Mesenchymal stem cell (in vitro differentiated cells and primary cell): ENCODE results near the gene ANKFN1.

Experiments used
- DNase-seq: peaks from one replicate; pipeline ENCODE4 v3.0.0-alpha.2; 2013
- H2AFZ ChIP-seq: one replicate; pipeline ENCODE4 v1.6.1; 2013; ENCODE audit warnings: low read depth, mild to moderate bottlenecking, control low read depth, inconsistent platforms, low read length, moderate library complexity
- H2AK5ac ChIP-seq: 2 replicates; pipeline ENCODE4 v1.6.1; 2013; ENCODE audit warnings: low read length, moderate library complexity, mild to moderate bottlenecking, inconsistent platforms; ENCODE audit not compliant: severe bottlenecking
- H2BK120ac ChIP-seq: one replicate; pipeline ENCODE4 v1.6.1; 2013; ENCODE audit warnings: low read depth, mild to moderate bottlenecking, inconsistent platforms, low read length, moderate library complexity
- H2BK12ac ChIP-seq, 2 experiments: one replicate each; pipeline ENCODE4 v1.6.1; 2013; ENCODE audit warnings: inconsistent platforms in 2 of 2, low read length in 2 of 2, mild to moderate bottlenecking in 2 of 2, moderate library complexity in 2 of 2, control low read depth in 1 of 2
- H2BK15ac ChIP-seq: one replicate; pipeline ENCODE4 v1.6.1; 2013; ENCODE audit warnings: mild to moderate bottlenecking, low read depth, inconsistent platforms; ENCODE audit not compliant: poor library complexity, severe bottlenecking
- H2BK5ac ChIP-seq: 2 replicates; pipeline ENCODE4 v1.6.1; 2013; ENCODE audit warnings: low read depth, mild to moderate bottlenecking, low read length, control low read depth, inconsistent platforms; ENCODE audit not compliant: poor library complexity, severe bottlenecking
- H3K14ac ChIP-seq, 2 experiments: one replicate each; pipeline ENCODE4 v1.6.1; 2013; ENCODE audit warnings: inconsistent platforms in 2 of 2, low read length in 2 of 2, control low read depth in 1 of 2, mild to moderate bottlenecking in 1 of 2, moderate library complexity in 1 of 2
- H3K18ac ChIP-seq, 2 experiments: one replicate each; pipeline ENCODE4 v1.6.1; 2013; ENCODE audit warnings: inconsistent platforms in 2 of 2, low read length in 2 of 2, control low read depth in 1 of 2, low read depth in 1 of 2, mild to moderate bottlenecking in 1 of 2
- H3K23ac ChIP-seq, 2 experiments: one replicate each; pipeline ENCODE4 v1.6.1; 2013; ENCODE audit warnings: inconsistent platforms in 2 of 2, low read length in 2 of 2, mild to moderate bottlenecking in 2 of 2, moderate library complexity in 2 of 2, control low read depth in 1 of 2
- H3K27ac ChIP-seq: 2 replicates; pipeline ENCODE4 v1.5.1; 2013; ENCODE audit warnings: mild to moderate bottlenecking, moderate library complexity, low read length, control low read depth, inconsistent platforms; ENCODE audit not compliant: poor library complexity, severe bottlenecking
- H3K27me3 ChIP-seq, 2 experiments: 2 replicates each; pipeline versions ENCODE4 v1.6.1 to v1.7.0; 2013; ENCODE audit warnings: low read length in 2 of 2, mild to moderate bottlenecking in 2 of 2, moderate library complexity in 2 of 2, control low read depth in 1 of 2, inconsistent platforms in 1 of 2; ENCODE audit not compliant: control insufficient read depth in 1 of 2, insufficient read depth in 1 of 2
- H3K36me3 ChIP-seq, 2 experiments: 2 replicates each; pipeline versions ENCODE4 v1.6.1 to v1.7.0; 2013; ENCODE audit warnings: low read length in 2 of 2, control low read depth in 1 of 2, inconsistent platforms in 1 of 2, low read depth in 1 of 2, mild to moderate bottlenecking in 1 of 2; ENCODE audit not compliant: insufficient read depth in 2 of 2, control insufficient read depth in 1 of 2
- H3K4ac ChIP-seq, 2 experiments: one replicate each; pipeline ENCODE4 v1.6.1; 2013; ENCODE audit warnings: inconsistent platforms in 2 of 2, low read length in 2 of 2, mild to moderate bottlenecking in 2 of 2, moderate library complexity in 2 of 2, control low read depth in 1 of 2, low read depth in 1 of 2
- H3K4me1 ChIP-seq: 2 replicates; pipeline ENCODE4 v1.6.1; 2013; ENCODE audit warnings: low read depth, low read length, control low read depth; ENCODE audit not compliant: control insufficient read depth, insufficient read depth
- H3K4me2 ChIP-seq: 2 replicates; pipeline ENCODE4 v1.6.1; 2013; ENCODE audit warnings: low read length, mild to moderate bottlenecking, inconsistent platforms; ENCODE audit not compliant: poor library complexity, severe bottlenecking
- H3K4me3 ChIP-seq, 2 experiments: 2 replicates each; pipeline versions ENCODE4 v1.5.1 to v1.7.0; 2013; ENCODE audit warnings: low read length in 2 of 2, mild to moderate bottlenecking in 2 of 2, control low read depth in 1 of 2, low read depth in 1 of 2; ENCODE audit not compliant: insufficient read depth in 1 of 2
- H3K79me1 ChIP-seq: replicated peaks from 2 replicates; pipeline ENCODE4 v1.6.1; 2013; ENCODE audit warnings: mild to moderate bottlenecking, control low read depth, low read length, inconsistent platforms; ENCODE audit not compliant: poor library complexity, severe bottlenecking
- H3K9ac ChIP-seq: 2 replicates; pipeline ENCODE4 v1.7.0; 2013; ENCODE audit warnings: mild to moderate bottlenecking, low read length, moderate library complexity
- H3K9me3 ChIP-seq: 2 replicates; pipeline ENCODE4 v1.7.0; 2013; ENCODE audit warnings: mild to moderate bottlenecking, low read length; ENCODE audit not compliant: control insufficient read depth
- H4K8ac ChIP-seq: one replicate; pipeline ENCODE4 v1.6.1; 2013; ENCODE audit warnings: inconsistent platforms, mild to moderate bottlenecking, low read length, moderate library complexity
- H4K91ac ChIP-seq: one replicate; pipeline ENCODE4 v1.6.1; 2013; ENCODE audit warnings: mild to moderate bottlenecking, low read length, inconsistent platforms
- WGBS: methylation state at CpG from one replicate; pipeline ENCODE4 v1.1.7; 2013; ENCODE audit warnings: mixed read lengths; 5-methylcytosine and 5-hydroxymethylcytosine counted together

The ANKFN1 gene

GRCh38 chr17:56434610-56435009 lies 281.3 kb downstream of the ANKFN1 start:
- peaks cover 0 to 6% of the 10 kb centered on the region in 2 experiments for H3K27me3 ChIP-seq
- H3K27ac ChIP-seq = no peak overlapping the region
- no peak for DNase-seq
- H2BK12ac ChIP-seq = no peak overlapping the region
- no peak overlapping the region for H4K8ac ChIP-seq
- no peak overlapping the region for H3K23ac ChIP-seq
- H3K18ac ChIP-seq = no peak overlapping the region
- no peak overlapping the region for H3K9ac ChIP-seq
- H2BK120ac ChIP-seq = no peak overlapping the region
- H2AK5ac ChIP-seq = no peak overlapping the region
- H3K4me2 ChIP-seq = no peak overlapping the region
- H4K91ac ChIP-seq = no peak overlapping the region
- no peak overlapping the region for H2BK15ac ChIP-seq
- H3K79me1 ChIP-seq = no peaks in the 10 kb centered on the region
- no peak overlapping the region for H2BK5ac ChIP-seq
- H3K36me3 ChIP-seq = no peaks in the 10 kb centered on the region
- no peak overlapping the region for H3K4ac ChIP-seq
- H3K14ac ChIP-seq = no peak overlapping the region
- no peak overlapping the region for H2AFZ ChIP-seq
- H3K4me3 ChIP-seq = no peak overlapping the region
- no peaks in the 10 kb centered on the region for H3K4me1 ChIP-seq
- H3K9me3 ChIP-seq = no peaks in the 10 kb centered on the region
- 91% methylated on average over 9 of the region's 10 CpGs for WGBS

- no peak overlapping the region for H3K23ac ChIP-seq
- H4K91ac ChIP-seq = no peak overlapping the region
- no peak overlapping the region for H3K4me2 ChIP-seq
- DNase-seq = no peak
- no peak overlapping the region for H3K18ac ChIP-seq
- no peaks in the 10 kb centered on the region for H3K79me1 ChIP-seq
- H2AK5ac ChIP-seq = no peak overlapping the region
- H2BK12ac ChIP-seq = no peak overlapping the region
- H3K36me3 ChIP-seq = no peaks in the 10 kb centered on the region
- H3K14ac ChIP-seq = no peak overlapping the region
- no peak overlapping the region for H3K4ac ChIP-seq
- H3K4me1 ChIP-seq = no peaks in the 10 kb centered on the region
- peaks cover 0 to 6% of the 10 kb centered on the region in 2 experiments for H3K27me3 ChIP-seq
- no peak overlapping the region for H3K4me3 ChIP-seq
- no peak overlapping the region for H2BK120ac ChIP-seq
- H3K9ac ChIP-seq = no peak overlapping the region
- H3K27ac ChIP-seq = no peak overlapping the region
- no peak overlapping the region for H2AFZ ChIP-seq
- no peak overlapping the region for H2BK15ac ChIP-seq
- no peak overlapping the region for H4K8ac ChIP-seq
- no peaks in the 10 kb centered on the region for H3K9me3 ChIP-seq
- H2BK5ac ChIP-seq = no peak overlapping the region
- 90% methylated on average over 4 of the region's 4 CpGs for WGBS
These were observed 282.9 kb downstream of the ANKFN1 start for GRCh38 chr17:56436142-56436541.

GRCh38 chr17:56440419-56440818 lies 287.1 kb downstream of the ANKFN1 start:
- H2BK15ac ChIP-seq = no peak overlapping the region
- H4K91ac ChIP-seq = no peak overlapping the region
- no peak overlapping the region for H2AFZ ChIP-seq
- peaks cover 0 to 6% of the 10 kb centered on the region in 2 experiments for H3K27me3 ChIP-seq
- no peak overlapping the region for H3K18ac ChIP-seq
- no peak overlapping the region for H2BK5ac ChIP-seq
- no peak overlapping the region for H2BK120ac ChIP-seq
- peak overlapping the region; percentile 36 for H3K9ac ChIP-seq
- H4K8ac ChIP-seq = no peak overlapping the region
- H3K36me3 ChIP-seq = no peaks in the 10 kb centered on the region
- H3K4me3 ChIP-seq = peak overlapping the region in 1 of 2 experiments; percentile 0
- H3K4ac ChIP-seq = no peak overlapping the region
- no peak overlapping the region for H2AK5ac ChIP-seq
- no peak overlapping the region for H2BK12ac ChIP-seq
- no peak overlapping the region for H3K23ac ChIP-seq
- no peaks in the 10 kb centered on the region for H3K9me3 ChIP-seq
- DNase-seq = no peak
- H3K4me2 ChIP-seq = no peak overlapping the region
- H3K4me1 ChIP-seq = no peaks in the 10 kb centered on the region
- WGBS = 20% methylated on average over 1 of the region's 2 CpGs
- no peak overlapping the region for H3K14ac ChIP-seq
- no peaks in the 10 kb centered on the region for H3K79me1 ChIP-seq
- no peak overlapping the region for H3K27ac ChIP-seq

DNA sequence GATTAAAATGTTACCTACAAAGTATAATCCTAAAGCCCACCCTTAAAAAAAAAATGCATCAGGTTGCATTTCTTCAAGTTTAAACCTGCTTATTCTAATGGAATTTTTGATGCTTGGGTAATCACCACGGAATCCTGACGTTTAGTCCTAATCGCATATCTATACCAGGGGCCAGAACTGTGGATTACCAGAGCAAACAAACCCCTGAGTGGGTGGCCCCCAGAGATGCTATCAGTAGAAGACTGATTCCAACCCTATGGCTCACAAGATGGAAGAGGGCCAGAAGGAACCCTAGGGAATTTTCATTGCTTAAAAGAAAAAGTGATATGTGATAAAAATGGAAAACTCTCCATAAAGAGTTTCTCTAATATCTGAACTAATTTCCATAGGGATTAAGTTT lies 288.0 kb downstream of the ANKFN1 start:
- 25% methylated on average over 3 of the region's 3 CpGs for WGBS
- H3K27me3 ChIP-seq = peaks cover 0 to 6% of the 10 kb centered on the region in 2 experiments
- H3K36me3 ChIP-seq = no peaks in the 10 kb centered on the region
- no peak overlapping the region for H2AFZ ChIP-seq
- H3K18ac ChIP-seq = no peak overlapping the region
- H3K4me3 ChIP-seq = no peak overlapping the region
- H3K9me3 ChIP-seq = no peaks in the 10 kb centered on the region
- H2BK15ac ChIP-seq = no peak overlapping the region
- H3K79me1 ChIP-seq = no peaks in the 10 kb centered on the region
- no peak overlapping the region for H4K8ac ChIP-seq
- H3K27ac ChIP-seq = no peak overlapping the region
- no peak overlapping the region for H2AK5ac ChIP-seq
- H3K23ac ChIP-seq = no peak overlapping the region
- H3K9ac ChIP-seq = no peak overlapping the region
- no peak overlapping the region for H3K4ac ChIP-seq
- H3K4me1 ChIP-seq = no peaks in the 10 kb centered on the region
- H3K4me2 ChIP-seq = no peak overlapping the region
- H4K91ac ChIP-seq = no peak overlapping the region
- DNase-seq = peak; percentile 21
- no peak overlapping the region for H2BK12ac ChIP-seq
- H3K14ac ChIP-seq = no peak overlapping the region
- H2BK120ac ChIP-seq = no peak overlapping the region
- H2BK5ac ChIP-seq = no peak overlapping the region
